ENCODE results near the gene TCF20.

DNA sequence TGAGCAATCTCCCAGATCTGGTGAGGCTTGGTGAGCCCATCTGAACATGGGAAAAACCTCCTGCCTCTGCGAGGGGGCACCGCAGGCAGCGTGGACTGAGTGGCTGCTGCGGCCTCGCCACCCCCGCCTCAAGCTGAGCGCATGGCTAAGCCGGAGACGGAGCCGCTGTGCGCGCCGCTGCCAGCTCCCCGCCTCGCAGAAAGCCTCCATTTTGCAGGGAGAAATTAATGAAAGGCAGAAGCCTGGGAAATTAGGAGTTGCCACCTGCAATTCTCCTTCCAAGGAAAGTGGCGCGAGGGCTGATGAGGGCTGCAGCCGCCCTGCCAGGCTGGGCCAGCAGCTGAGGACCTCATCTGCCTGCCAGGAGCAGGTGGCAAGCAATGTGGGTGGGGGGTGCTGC, 35.6 kb upstream of the TCF20 start:
- TF ChIP-seq, protein P1, sequence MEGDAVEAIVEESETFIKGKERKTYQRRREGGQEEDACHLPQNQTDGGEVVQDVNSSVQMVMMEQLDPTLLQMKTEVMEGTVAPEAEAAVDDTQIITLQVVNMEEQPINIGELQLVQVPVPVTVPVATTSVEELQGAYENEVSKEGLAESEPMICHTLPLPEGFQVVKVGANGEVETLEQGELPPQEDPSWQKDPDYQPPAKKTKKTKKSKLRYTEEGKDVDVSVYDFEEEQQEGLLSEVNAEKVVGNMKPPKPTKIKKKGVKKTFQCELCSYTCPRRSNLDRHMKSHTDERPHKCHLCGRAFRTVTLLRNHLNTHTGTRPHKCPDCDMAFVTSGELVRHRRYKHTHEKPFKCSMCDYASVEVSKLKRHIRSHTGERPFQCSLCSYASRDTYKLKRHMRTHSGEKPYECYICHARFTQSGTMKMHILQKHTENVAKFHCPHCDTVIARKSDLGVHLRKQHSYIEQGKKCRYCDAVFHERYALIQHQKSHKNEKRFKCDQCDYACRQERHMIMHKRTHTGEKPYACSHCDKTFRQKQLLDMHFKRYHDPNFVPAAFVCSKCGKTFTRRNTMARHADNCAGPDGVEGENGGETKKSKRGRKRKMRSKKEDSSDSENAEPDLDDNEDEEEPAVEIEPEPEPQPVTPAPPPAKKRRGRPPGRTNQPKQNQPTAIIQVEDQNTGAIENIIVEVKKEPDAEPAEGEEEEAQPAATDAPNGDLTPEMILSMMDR (IDR thresholded peaks at IDR 0.05): no peak
- TF ChIP-seq ZFX (IDR thresholded peaks at IDR 0.05; ENCODE audit: borderline replicate concordance): no peak

Data from 22Rv1 (cell line).